ENCODE results near the gene PER3.

Gene PER3

DNA sequence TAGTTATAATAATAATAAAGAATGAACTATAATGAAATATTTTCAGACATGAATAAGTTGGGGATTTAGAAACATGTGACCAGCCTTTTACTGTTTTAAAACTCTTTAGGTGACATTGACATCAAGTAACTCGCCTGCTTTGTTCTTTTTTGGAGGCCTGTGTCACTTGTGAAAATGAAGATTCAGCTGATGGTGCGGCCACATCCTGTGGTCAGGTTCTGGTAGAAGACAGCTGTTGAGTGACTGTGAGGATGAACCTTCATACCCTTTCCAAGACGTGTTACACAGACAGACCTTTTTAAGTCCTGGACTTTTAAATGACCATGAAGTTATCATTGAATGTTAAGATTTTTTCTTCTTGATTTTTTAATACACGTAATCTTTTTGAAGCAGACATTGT is 58.4 kb downstream of the PER3 start:
- FAIRE-seq: no peak

DNA sequence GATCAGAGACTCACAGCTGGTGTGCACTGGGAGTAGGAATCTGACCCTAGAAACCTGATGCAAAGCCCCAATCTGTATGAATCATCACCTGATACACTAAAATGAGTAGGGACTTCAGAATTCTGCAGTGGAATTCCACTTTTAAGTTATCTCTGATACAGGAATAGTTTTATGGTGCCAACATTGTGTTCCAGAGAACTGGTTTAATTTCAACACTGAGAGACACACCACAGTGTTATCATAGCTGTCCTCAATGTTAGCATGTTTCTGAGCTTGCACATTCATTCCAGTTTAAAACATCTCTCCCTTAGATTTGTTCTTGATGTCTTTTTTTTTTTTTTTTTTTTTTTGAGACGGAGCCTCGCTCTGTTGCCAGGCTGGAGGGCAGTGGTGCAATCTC is 61.7 kb downstream of the PER3 start:
- no peak for FAIRE-seq

DNA sequence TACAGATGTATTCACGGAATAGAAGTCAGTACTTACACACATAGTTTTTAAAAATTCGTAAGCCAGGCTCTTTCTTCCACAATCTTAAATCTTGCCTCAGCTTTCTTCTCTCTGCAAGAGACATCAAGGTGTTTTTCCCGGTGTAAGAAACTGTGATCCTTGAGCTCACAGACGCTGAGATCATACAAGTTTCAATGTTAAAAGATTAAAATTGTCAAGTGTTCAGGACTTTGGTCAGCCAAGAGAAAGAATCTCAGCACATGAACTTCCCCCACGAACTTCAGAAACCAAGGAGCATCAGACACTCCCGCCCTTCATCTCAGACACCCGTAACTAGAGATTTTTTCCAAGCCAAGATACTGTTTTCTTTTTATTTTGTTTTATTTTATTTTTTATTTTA is 62.6 kb downstream of the PER3 start:
- FAIRE-seq: no peak

- no peak for FAIRE-seq
Observed at GRCh38 chr1:7847599-7847998, 63.5 kb downstream of the PER3 start.

- no peak for FAIRE-seq
Observed at GRCh38 chr1:7850786-7851185, 66.7 kb downstream of the PER3 start.

GRCh38 chr1:7852804-7853683 is 69.0 kb downstream of the PER3 start, which contains the start of gene UTS2:
UTS2 (minus strand) TSS chr1:7853065; CDS start chr1:7853003, 62 bp downstream.
- FAIRE-seq: no peak

DNA sequence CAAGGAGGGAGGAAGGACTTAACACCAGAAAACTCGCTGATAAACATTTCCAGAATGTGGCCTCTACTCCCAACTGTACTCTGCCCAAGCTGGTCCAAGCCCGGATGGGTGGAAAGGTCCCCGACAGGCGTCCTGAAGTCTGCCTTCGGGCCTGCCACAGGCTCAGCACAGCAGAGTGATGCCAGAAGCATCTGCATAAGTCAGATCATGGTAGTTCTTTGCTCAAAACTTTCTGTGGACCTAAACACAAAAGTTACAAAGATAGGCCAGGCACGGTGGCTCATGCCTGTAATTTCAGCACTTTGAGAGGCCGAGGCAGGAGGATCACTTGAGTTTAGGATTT is 69.6 kb downstream of the PER3 start:
- FAIRE-seq: no peak

DNA sequence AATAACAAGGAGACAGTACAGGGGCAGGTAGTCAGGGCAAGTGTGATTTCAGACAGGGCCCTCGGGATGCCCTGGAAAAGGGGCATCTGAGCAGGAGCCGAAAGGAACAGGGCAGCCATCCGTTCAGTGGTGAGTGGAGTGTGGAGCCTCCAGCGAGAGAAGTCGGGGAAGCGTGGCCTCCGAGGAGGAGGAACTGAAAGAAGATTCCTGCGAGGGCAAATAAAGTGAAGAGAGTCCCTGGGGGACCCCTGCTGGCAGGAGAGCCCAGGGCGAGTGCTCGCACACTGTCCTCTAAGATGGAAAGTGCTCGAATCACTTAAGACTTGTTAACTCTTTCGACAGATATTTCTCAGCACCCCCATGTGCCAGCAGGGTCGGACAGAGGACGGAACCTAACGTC is 72.3 kb downstream of the PER3 start:
- FAIRE-seq: no peak

DNA sequence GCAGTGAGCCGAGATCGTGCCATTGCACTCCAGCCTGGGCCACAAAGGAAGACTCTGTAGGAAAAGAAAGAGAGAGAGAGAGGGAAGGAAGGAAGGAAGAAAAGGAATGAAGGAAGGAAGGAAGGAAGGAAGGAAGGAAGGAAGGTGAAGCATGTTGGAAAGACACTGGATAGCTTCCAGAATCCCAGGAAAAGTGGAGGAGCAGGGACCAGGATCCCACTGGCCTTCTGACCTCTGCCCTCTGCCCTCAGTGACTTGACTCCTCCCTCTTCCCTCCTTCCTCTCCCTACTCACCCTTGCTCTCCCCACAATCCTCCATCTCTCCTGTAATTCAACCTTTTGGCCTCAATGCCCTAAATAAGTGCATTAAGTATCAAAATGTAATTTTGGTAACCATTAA is 72.9 kb downstream of the PER3 start:
- FAIRE-seq: no peak

DNA sequence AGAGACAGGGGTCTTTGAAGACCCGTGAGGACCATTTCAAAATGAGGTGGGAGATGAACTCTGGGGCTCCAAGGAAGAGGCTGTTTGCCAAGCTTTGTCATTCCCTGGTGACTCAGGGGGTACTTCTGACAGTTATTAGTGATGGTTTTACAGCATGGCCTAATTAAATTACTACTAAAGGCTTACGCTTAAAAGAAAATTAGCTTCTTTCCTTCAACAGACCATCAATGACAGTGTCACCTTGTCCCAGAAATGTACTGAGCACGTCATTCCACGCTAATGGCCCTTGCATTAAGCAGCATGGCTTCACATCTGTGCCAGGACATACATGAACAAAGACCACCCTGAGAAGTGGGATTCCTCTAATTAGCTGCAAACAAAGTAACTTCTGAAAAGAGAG is 73.9 kb downstream of the PER3 start:
- no peak for FAIRE-seq

DNA sequence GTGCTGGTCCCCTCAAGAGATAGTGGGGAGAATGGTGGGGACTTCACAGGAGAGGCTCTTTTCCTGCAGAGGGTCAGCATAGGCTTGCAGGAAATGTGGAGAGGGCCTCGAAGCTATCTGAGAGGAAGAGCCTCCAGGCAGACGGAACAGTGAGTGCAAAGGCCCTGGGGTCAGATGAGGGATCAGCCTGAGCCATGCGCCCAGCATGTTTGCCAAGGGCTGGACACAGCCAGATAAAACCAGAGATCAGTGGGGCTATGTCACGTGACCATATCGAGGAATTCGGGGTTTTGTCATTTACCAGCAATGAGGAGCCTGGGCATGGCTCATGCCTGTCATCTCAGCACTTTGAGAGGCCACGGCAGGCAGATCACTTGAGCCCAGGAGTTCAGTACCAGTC is 75.3 kb downstream of the PER3 start:
- no peak for FAIRE-seq

DNA sequence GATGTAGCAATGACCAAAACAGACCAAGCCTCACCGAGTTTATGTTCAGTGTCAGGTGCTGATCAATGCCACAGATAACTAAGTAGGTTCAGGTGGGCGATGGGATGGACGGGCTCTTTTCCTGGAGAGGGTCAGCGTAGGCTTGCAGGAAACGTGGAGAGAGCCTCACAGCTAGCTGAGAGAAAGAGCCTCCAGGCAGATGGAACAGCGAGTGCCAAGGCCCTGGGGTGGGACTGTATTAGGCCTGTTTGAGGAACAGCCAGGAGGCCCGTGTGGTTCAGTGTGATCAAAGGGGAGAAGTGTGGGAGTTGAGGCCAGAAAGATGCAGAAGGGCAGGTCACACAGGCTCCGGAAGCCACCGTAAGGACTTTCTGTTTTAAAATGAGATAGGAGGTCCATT is 76.0 kb downstream of the PER3 start:
- FAIRE-seq: no peak

DNA sequence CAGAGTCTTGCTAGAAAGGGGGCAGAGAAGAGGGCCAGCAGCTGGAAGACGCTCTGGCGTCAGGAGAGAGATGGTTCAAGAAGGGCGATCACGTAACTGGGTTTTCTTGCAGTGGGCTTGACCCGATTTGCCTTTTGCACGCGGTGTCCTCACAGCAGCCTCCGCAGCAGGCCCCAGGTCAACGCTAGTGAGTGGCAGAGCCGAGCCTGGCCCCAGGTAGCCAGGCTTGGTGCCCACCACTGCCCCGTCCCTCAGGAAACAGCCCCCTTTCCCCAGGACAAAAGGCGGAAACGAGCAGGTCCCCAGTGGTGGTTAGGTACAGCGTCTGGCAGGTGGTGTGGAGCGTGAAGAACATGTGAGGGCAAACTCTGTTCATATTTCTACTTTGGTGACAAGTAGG is 77.4 kb downstream of the PER3 start:
- FAIRE-seq: no peak

DNA sequence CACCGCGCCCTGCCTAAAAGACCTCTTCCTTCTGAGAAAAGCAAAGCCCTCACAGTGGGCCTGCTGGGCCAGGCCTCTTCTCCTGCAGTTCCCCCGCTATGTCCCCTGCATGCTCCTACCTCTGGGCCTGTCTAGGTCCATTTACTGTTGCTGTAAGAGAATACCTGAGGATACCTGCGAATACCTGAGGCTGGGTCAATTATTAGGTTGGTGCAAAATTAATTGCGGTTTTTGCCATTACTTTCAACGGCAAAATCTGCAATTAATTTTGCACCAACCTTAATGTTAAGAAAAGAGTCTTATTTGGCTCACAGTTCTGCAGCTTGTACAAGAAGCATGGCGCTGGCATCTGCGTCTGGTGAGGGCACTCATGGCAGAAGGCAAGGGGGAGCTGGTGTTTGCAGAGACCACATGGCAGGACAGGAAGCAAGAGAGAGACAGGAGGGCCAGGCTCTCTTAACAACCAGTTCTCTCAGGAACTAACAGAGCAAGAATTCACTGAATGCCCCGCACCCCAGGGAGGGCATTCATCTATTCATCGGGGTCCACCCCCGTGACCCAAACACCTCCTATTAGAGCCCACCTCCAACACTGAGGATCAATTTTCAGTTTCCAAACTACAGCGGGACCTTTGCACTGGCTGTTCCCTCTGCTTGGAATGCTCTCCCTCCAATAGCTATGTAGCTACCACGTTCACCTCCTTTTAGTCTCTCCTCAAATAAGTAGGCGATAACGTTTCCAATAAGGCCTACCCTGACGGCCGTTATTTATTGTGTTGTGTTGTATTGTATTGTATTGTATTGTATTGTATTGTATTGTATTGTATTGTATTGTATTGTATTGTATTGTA is 78.3 kb downstream of the PER3 start:
- no peak for FAIRE-seq

DNA sequence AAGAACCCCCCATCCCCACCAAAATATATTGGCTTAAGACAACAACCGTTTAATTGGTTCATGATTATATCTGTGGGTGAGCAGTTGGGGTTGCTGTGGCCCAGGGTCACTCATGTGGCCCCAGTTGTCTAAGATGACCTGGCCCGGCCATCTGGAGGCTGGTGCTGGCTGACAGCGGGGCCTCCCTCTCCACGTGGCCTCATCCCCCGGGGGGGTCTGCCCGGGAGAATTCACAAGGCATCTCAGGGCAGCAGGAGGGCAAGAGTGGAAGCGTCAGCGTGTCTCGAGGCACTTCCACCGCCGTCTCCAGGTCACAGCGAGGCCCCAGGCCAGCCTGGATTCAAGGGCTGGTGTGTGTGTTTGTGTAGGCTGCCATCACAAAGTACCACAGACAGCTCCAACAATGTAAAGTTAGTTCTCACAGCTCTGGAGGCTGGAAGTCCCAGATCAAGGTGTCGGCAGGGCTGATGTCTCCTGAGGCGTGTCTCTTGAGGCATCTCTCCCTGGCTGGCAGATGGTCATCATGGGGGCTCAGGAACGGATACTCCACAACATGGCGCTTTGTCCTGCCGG is 79.8 kb downstream of the PER3 start:
- no peak for FAIRE-seq

DNA sequence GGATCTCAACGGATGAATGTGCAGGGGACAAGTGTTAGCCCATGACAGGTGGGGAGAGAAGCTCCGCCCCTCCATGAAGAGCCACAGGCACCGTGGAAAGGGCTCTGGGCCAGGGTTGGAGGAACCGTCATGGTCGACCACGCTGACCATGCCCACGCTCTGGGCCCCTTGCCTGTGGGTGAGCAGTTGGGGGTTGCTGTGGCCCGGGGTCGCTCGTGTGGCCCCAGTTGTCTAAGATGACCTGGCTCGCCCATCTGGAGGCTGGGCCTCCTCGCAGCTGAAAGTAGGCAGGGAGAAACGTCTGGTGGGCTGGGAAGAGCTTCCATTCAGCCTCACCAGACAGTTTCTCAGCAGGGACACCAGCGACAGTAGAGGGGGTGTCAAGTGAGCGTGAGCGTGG is 81.9 kb downstream of the PER3 start:
- FAIRE-seq: no peak

- no peak for FAIRE-seq
Observed at GRCh38 chr1:7868070-7868780, 84.1 kb downstream of the PER3 start.

DNA sequence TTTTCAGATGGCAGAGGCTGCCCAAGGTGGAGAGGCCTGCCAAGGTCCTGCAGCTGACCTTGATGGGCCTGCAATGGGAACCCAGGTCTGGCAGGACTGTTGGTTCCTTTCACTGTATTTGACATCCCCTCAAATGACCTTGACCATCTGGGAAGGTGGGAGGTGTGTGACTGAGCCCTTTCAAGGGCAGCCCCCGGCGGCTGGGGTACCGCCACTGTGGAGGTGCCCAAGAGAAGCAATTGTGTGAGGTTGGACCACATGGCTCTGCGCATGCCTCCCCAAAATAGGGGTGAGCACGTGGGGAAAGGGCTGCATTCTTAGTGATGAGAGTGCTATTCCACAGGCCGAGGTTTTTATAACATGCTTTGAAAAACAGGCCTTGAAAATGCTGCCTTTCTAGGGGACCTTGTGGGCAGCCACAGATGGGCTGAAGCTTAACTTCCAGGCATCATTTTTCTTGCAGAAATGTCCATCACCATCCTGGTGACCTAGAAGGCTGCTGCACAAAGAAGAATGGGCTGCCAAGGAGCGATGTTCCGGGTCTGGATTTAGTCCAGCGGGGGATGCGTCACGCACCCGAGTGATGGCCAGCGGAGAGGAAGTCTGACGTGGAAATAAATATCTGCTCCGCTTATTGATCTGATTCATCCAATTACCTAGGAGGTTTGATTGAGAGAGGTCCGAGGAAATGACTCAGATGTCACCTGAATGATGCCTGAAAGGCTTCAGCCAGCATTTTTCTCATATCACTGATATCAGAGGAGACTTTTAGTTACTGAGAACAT is 85.2 kb downstream of the PER3 start:
- FAIRE-seq: no peak

DNA sequence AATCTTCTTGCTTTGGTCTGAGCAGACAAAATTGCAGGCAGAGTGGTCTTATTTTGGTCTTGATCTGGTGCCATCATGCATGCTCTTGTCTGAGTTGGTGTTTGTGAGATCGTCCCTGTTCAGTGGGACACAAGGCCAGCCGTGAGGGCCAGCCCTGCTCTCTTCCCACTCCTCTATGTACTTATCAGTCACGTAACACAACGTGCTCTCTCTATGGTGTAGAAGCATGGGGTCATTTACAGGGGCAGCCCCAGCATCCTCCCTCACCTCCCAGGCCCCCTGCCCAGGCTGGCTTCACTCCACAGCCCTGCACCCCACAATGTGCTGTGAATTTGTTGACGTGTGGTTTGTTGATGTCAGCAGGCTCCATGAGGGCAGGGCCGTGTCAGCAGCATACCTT is 87.0 kb downstream of the PER3 start:
- no peak for FAIRE-seq

DNA sequence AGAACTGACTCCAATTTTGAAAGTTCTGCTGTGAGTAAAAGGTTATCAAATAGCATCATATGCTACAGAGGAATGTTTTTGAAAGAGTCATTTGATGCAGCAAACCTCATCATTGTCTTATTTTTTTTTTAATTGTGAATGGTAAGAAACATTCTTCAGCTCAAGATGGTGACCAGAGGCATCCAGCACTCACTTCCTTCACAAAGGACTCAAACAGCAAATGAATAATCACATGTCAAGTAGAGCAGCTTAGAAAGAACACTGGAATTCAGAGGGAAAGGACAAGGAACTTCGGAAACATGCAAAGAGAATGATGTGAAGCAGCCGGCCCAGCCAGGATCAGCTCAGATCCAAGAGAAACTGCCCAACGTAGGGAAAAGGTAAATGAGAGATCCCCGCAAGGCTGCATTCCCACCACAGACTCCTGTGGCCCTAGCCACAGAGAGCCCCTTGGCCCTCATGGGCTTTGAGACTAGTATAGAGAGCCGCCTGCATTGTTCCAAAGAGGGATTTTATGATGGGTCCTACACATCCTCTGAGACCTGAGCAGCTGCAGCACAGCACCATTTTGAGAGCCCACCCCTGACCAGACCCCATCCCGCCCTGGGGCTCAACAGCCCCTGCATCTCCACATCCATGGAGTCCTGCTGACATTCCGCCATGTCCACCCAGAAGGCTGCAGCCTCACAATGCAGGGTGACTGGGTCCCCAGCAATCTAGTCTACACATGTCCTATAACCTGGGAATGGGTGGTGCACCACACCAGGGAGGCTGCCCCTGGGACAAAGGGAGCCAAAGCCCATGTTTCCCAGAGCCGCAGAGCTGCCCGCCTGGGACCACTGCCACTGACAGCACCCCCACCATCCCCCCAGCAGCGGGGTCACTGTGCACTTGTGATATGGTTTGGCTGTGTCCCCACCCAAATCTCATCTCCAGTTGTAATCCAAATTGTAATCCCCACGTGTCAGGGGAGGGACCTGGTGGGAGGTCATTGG is 90.0 kb downstream of the PER3 start:
- FAIRE-seq: no peak

DNA sequence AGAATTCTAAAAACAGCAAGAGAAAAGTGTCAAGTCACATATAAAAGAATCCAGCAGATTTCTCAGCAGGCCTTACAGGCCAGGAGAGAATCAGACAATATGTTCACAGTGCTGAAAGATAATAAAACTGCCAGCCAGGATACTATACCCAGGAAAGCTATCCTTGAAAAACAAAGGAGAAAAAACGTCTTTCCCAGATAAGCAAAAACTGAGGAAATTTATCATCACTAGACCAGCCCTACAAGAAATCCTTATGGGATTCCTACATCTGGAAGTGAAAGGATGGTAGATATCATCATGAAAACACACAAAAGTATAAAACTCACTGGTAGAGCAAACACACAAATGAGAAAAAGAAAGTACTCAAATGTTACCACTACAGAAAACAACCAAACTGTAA is 93.9 kb downstream of the PER3 start:
- FAIRE-seq: no peak

Measured in islet of Langerhans (tissue), 1 donor.